DOHH2 (cell line): ENCODE results near the gene ELP4.

Source experiments
- EZH2phosphoT487 ChIP-seq: fragments of 200-600 bp; sonication (generic); IDR thresholded peaks from 2 replicates; pipeline ENCODE4 v1.6.1; 2017; ENCODE audit warnings: borderline replicate concordance, mild to moderate bottlenecking, antibody characterized with exemption, low read length, moderate library complexity, mixed read lengths
- TF ChIP-seq, protein P1 (sequence below): fragments of 200-600 bp; sonication (generic); IDR thresholded peaks from one replicate; pipeline ENCODE4 v1.5.1; 2014; ENCODE audit warnings: antibody characterized with exemption, mild to moderate bottlenecking, low read depth, low read length; ENCODE audit not compliant: poor library complexity, severe bottlenecking

DNA sequence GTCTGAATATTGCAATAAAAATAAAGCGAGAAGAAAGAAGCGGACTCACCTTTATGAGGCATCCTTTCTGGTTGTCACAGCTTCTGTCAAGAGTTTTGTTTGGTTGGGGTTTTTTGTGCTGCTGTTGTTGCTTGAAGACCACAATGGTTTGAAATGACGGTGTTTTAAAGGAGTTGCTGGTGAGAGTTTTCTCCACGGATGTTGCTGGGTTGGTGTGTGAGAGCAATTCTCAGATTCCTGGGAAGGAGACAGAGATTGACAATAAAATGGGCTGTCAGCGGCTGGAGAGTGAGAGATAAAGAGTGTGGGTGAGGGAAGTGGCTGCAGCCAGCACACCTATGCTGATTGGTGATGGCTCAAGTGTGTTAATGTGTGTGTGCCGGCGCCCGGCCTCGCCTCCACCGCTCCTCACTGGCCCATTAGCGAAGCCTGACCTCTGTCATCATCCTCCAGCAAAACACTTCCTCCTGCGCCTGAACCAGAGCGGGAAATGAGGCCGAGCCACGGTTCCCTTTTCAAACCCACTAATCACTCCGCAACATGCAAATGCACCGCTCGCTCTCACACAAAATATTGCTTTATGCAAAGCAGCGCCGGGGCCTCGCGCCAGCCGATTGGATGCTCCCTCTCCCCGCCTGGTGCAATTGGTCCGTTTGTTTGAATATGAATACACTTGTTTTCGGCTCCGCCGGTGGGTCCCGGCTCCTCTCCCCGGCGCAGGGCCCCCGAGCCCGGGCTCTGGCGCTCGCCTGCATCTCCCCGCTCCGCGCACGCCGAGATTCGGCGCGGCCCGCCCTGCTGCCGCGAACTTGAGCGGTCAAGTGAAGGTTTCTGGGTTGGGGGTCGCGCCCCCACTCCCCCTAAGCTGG, 301.4 kb downstream of the ELP4 start, which contains the start of gene PAX6:
- TF ChIP-seq, protein P1, sequence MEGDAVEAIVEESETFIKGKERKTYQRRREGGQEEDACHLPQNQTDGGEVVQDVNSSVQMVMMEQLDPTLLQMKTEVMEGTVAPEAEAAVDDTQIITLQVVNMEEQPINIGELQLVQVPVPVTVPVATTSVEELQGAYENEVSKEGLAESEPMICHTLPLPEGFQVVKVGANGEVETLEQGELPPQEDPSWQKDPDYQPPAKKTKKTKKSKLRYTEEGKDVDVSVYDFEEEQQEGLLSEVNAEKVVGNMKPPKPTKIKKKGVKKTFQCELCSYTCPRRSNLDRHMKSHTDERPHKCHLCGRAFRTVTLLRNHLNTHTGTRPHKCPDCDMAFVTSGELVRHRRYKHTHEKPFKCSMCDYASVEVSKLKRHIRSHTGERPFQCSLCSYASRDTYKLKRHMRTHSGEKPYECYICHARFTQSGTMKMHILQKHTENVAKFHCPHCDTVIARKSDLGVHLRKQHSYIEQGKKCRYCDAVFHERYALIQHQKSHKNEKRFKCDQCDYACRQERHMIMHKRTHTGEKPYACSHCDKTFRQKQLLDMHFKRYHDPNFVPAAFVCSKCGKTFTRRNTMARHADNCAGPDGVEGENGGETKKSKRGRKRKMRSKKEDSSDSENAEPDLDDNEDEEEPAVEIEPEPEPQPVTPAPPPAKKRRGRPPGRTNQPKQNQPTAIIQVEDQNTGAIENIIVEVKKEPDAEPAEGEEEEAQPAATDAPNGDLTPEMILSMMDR = no peak
- TF ChIP-seq EZH2phosphoT487 = no peak
